Measurements from ENCODE around the gene CIAPIN1.

DNA sequence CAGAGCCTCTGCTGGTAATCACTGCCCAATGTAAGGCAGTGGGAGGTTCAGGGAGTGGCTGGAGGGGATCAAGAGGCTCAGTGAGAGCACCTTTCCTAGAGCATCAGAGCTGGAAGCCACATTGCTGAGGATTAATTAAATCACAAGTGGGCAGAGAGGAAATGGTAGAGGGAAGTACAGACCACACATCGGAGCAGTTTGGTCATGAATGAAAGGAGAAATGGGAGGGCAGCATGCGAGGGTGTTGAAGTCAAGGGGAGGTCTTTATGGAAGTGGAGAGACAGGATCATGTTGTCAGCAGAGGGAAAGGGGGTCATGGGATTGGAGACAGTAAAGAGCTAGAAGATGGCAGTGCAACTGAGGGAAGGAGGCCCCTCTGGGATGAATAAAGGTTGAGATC, 40.3 kb downstream of the CIAPIN1 start:
- TF ChIP-seq, protein P1, sequence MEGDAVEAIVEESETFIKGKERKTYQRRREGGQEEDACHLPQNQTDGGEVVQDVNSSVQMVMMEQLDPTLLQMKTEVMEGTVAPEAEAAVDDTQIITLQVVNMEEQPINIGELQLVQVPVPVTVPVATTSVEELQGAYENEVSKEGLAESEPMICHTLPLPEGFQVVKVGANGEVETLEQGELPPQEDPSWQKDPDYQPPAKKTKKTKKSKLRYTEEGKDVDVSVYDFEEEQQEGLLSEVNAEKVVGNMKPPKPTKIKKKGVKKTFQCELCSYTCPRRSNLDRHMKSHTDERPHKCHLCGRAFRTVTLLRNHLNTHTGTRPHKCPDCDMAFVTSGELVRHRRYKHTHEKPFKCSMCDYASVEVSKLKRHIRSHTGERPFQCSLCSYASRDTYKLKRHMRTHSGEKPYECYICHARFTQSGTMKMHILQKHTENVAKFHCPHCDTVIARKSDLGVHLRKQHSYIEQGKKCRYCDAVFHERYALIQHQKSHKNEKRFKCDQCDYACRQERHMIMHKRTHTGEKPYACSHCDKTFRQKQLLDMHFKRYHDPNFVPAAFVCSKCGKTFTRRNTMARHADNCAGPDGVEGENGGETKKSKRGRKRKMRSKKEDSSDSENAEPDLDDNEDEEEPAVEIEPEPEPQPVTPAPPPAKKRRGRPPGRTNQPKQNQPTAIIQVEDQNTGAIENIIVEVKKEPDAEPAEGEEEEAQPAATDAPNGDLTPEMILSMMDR (conservative IDR thresholded peaks at IDR 0.05 in 1 of 2, IDR thresholded peaks at IDR 0.05 in 1 of 2; ENCODE audit: extremely low read depth in 1 of 2, insufficient read depth in 1 of 2, low read depth in 1 of 2, low read length in 2 of 2), result no peak
- TF ChIP-seq EZH2 (IDR thresholded peaks at IDR 0.05; ENCODE audit: borderline replicate concordance, low read length), result no peak

Measured in mammary epithelial cell (primary cell).